ENCODE results near the gene ZNF768.

DNA sequence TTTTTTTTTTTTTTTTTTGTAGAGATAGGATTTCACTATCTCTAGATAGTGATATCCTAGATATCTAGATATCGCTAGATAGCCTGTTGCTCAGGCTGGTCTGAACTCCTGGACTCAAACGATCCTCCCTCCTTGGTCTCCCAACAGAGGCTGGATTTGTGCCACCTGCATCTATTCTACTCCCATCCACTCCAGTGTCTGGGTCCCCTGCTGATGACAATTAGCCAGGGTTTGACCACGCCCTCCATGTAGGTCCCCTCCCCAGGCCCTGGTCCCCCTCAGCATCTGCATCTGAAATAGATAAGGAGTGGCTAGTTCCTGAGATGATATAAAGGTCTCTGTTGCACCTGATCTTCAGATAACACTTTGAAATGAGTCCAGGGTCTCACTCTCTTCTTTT, 42.9 kb upstream of the ZNF768 start:
- TF ChIP-seq, protein P1, sequence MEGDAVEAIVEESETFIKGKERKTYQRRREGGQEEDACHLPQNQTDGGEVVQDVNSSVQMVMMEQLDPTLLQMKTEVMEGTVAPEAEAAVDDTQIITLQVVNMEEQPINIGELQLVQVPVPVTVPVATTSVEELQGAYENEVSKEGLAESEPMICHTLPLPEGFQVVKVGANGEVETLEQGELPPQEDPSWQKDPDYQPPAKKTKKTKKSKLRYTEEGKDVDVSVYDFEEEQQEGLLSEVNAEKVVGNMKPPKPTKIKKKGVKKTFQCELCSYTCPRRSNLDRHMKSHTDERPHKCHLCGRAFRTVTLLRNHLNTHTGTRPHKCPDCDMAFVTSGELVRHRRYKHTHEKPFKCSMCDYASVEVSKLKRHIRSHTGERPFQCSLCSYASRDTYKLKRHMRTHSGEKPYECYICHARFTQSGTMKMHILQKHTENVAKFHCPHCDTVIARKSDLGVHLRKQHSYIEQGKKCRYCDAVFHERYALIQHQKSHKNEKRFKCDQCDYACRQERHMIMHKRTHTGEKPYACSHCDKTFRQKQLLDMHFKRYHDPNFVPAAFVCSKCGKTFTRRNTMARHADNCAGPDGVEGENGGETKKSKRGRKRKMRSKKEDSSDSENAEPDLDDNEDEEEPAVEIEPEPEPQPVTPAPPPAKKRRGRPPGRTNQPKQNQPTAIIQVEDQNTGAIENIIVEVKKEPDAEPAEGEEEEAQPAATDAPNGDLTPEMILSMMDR (IDR thresholded peaks at IDR 0.05) = no peak
- no peak for TF ChIP-seq POLR2A (IDR thresholded peaks at IDR 0.05)

Measured in esophagus squamous epithelium (tissue), 4 donors.